ENCODE measurements around the gene HOXC5. TPM values are rescaled to one million over a fixed set of nuclear protein-coding genes. Genes with fewer than 3 reads are reported as not detected.
"Not testable (repeated sequence)": the region's sequence is repeated elsewhere in the genome, so short reads cannot be mapped to it uniquely, and the experiment has no call there.

The HOXC5 gene
- total RNA-seq, 1 experiment from 2014 or later = 5.0 TPM

GRCh38 chr12:54080008-54080924, 47.4 kb downstream of the HOXC5 start:
- CTCF ChIA-PET; intact Hi-C loops (cut with micrococcal nuclease; ENCODE audit: unreplicated experiment); H3K27me3 ChIP-seq (ENCODE audit: control insufficient read depth, insufficient read depth, low read length); in situ Hi-C loops (cut with HindIII; ENCODE audit: low pct_unique_long_range_greater_than_20kb, low sequenced_read_pairs); H3K27ac ChIP-seq (ENCODE audit: low read length); H3K9me3 ChIP-seq (ENCODE audit: control insufficient read depth, insufficient read depth, low read depth, low read length); H3K4me3 ChIP-seq (ENCODE audit: low read depth in 2 of 2, low read length in 2 of 2); H3K36me3 ChIP-seq (ENCODE audit: control insufficient read depth, insufficient read depth, low read length); DNase-seq (ENCODE audit: low read depth, low spot score); POLR2A ChIA-PET; BruUV-seq (replicated peaks); ATAC-seq; H3K4me1 ChIP-seq (ENCODE audit: control insufficient read depth, insufficient read depth, low read length): not testable (repeated sequence)

DNA sequence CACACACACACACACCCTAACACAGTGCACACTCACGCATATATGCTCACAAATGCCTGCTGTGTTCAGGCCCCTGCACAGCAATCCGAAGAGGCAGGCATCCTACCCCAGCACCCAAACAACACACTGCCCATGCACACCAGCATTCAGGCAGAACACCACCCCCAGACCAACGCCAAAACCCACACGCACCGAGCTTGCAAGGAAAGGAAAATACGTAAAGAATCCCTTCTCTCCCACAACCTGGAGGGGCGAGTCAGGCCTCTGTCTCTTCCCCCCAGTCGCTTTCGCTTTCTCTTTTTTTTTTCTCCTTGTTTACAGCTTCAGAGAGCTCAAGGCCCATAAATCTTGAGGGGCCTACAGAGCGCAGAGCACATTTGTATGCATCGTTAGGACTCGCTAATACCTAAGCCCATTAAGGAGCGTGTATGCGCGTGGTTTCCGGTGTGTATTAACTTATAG, 48.2 kb downstream of the HOXC5 start:
- H3K36me3 ChIP-seq (ENCODE audit: control insufficient read depth, insufficient read depth, low read length); BruUV-seq (replicated peaks); in situ Hi-C loops (cut with HindIII; ENCODE audit: low pct_unique_long_range_greater_than_20kb, low sequenced_read_pairs); intact Hi-C loops (cut with micrococcal nuclease; ENCODE audit: unreplicated experiment); CTCF ChIA-PET; POLR2A ChIA-PET; H3K4me3 ChIP-seq (ENCODE audit: low read depth in 2 of 2, low read length in 2 of 2); H3K27me3 ChIP-seq (ENCODE audit: control insufficient read depth, insufficient read depth, low read length); DNase-seq (ENCODE audit: low read depth, low spot score); H3K27ac ChIP-seq (ENCODE audit: low read length); H3K9me3 ChIP-seq (ENCODE audit: control insufficient read depth, insufficient read depth, low read depth, low read length); H3K4me1 ChIP-seq (ENCODE audit: control insufficient read depth, insufficient read depth, low read length); ATAC-seq: not testable (repeated sequence)

GRCh38 chr12:54081581-54082396, 48.9 kb downstream of the HOXC5 start:
- H3K9me3 ChIP-seq (ENCODE audit: control insufficient read depth, insufficient read depth, low read depth, low read length); H3K27me3 ChIP-seq (ENCODE audit: control insufficient read depth, insufficient read depth, low read length); CTCF ChIA-PET; DNase-seq (ENCODE audit: low read depth, low spot score); POLR2A ChIA-PET; intact Hi-C loops (cut with micrococcal nuclease; ENCODE audit: unreplicated experiment); BruUV-seq (replicated peaks); in situ Hi-C loops (cut with HindIII; ENCODE audit: low pct_unique_long_range_greater_than_20kb, low sequenced_read_pairs); H3K4me1 ChIP-seq (ENCODE audit: control insufficient read depth, insufficient read depth, low read length); H3K4me3 ChIP-seq (ENCODE audit: low read depth in 2 of 2, low read length in 2 of 2); ATAC-seq; H3K36me3 ChIP-seq (ENCODE audit: control insufficient read depth, insufficient read depth, low read length): not testable (repeated sequence)
- H3K27ac ChIP-seq (ENCODE audit: low read length) = 0 out of 2 replicates have a peak overlapping the region, but pooled peaks have one; percentile 29

GRCh38 chr12:54082397-54082892, 49.6 kb downstream of the HOXC5 start:
- POLR2A ChIA-PET = no interaction called here
- DNase-seq (ENCODE audit: low read depth, low spot score) (no peak), ATAC-seq (peak; percentile 48; the same call in 1 of the 2 replicates)
- in situ Hi-C loops (cut with HindIII; ENCODE audit: low pct_unique_long_range_greater_than_20kb, low sequenced_read_pairs) = no loop called here
- H3K9me3 ChIP-seq (ENCODE audit: control insufficient read depth, insufficient read depth, low read depth, low read length) = no peaks in the 10 kb centered on the region
- TF ChIP-seq POLR2AphosphoS5 (IDR thresholded peaks at IDR 0.05; ENCODE audit: low read depth, low read length) (no peak), TCF7L2 (IDR thresholded peaks at IDR 0.05; ENCODE audit: low read depth, low read length) (no peak), SIN3A (IDR thresholded peaks at IDR 0.05; ENCODE audit: borderline replicate concordance, insufficient read depth, low read depth, low read length) (no peak), CTCF (IDR thresholded peaks at IDR 0.05) (no peak)
- TF ChIP-seq, protein P1, sequence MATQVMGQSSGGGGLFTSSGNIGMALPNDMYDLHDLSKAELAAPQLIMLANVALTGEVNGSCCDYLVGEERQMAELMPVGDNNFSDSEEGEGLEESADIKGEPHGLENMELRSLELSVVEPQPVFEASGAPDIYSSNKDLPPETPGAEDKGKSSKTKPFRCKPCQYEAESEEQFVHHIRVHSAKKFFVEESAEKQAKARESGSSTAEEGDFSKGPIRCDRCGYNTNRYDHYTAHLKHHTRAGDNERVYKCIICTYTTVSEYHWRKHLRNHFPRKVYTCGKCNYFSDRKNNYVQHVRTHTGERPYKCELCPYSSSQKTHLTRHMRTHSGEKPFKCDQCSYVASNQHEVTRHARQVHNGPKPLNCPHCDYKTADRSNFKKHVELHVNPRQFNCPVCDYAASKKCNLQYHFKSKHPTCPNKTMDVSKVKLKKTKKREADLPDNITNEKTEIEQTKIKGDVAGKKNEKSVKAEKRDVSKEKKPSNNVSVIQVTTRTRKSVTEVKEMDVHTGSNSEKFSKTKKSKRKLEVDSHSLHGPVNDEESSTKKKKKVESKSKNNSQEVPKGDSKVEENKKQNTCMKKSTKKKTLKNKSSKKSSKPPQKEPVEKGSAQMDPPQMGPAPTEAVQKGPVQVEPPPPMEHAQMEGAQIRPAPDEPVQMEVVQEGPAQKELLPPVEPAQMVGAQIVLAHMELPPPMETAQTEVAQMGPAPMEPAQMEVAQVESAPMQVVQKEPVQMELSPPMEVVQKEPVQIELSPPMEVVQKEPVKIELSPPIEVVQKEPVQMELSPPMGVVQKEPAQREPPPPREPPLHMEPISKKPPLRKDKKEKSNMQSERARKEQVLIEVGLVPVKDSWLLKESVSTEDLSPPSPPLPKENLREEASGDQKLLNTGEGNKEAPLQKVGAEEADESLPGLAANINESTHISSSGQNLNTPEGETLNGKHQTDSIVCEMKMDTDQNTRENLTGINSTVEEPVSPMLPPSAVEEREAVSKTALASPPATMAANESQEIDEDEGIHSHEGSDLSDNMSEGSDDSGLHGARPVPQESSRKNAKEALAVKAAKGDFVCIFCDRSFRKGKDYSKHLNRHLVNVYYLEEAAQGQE (IDR thresholded peaks at IDR 0.05; ENCODE audit: insufficient read depth in 1 of 2, low read depth in 2 of 2, low read length in 1 of 2) = no peak
- H3K4me1 ChIP-seq (ENCODE audit: control insufficient read depth, insufficient read depth, low read length) = no peaks in the 10 kb centered on the region; the same call in none of the 2 replicates
- no peak overlapping the region for H3K4me3 ChIP-seq (ENCODE audit: low read depth in 2 of 2, low read length in 2 of 2)
- CTCF ChIA-PET = interaction anchor here (0.6 kb wide), 1 partner anchor 109 kb away, joined by 6 read pairs; no protein-coding TSS in a partner anchor
- H3K27me3 ChIP-seq (ENCODE audit: control insufficient read depth, insufficient read depth, low read length) = no peaks in the 10 kb centered on the region
- no peaks in the 10 kb centered on the region for H3K36me3 ChIP-seq (ENCODE audit: control insufficient read depth, insufficient read depth, low read length)
- no TSS peak for BruUV-seq (replicated peaks)
- 0 out of 2 replicates have a peak overlapping the region, but pooled peaks have one; percentile 29 for H3K27ac ChIP-seq (ENCODE audit: low read length)
- intact Hi-C loops (cut with micrococcal nuclease; ENCODE audit: unreplicated experiment) = no loop called here

Measured in Panc1 (cell line).